ENCODE results near the gene PRR19. TPM values are rescaled to one million over a fixed set of nuclear protein-coding genes. Genes with fewer than 3 reads are reported as not detected.

The PRR19 gene
- total RNA-seq, 1 donor from 2014 or later, result 0.71 TPM

GRCh38 chr19:42303101-42303464, 1.2 kb downstream of the PRR19 start:
- Histone ChIP-seq H3K36me3 (no peaks in the 10 kb centered on the region), H3K4me3 (peak overlapping the region; percentile 65), H3K4me1 (peaks cover 14% of the 10 kb centered on the region), H3K27me3 (ENCODE audit: low read depth) (no peaks in the 10 kb centered on the region), H3K9me3 (no peaks in the 10 kb centered on the region), H3K27ac (no peak overlapping the region)
- ATAC-seq (no peak), DNase-seq (no peak)
- intact Hi-C loops (cut with DNase I), result no loop called here
- no peak for TF ChIP-seq CTCF (IDR thresholded peaks at IDR 0.05)

- no peak for TF ChIP-seq CTCF (IDR thresholded peaks at IDR 0.05)
- H3K9me3 ChIP-seq, result no peaks in the 10 kb centered on the region
- no peaks in the 10 kb centered on the region for H3K27me3 ChIP-seq (ENCODE audit: low read depth)
- no peaks in the 10 kb centered on the region for H3K36me3 ChIP-seq
- H3K4me3 ChIP-seq, result no peak overlapping the region
- peaks cover 14% of the 10 kb centered on the region for H3K4me1 ChIP-seq
- DNase-seq (no peak), ATAC-seq (no peak)
- H3K27ac ChIP-seq, result no peak overlapping the region
- intact Hi-C loops (cut with DNase I), result no loop called here
Measured at GRCh38 chr19:42303876-42304275, 1.9 kb downstream of the PRR19 start.

GRCh38 chr19:42306646-42307045, 4.7 kb downstream of the PRR19 start:
- Histone ChIP-seq H3K27ac (no peak overlapping the region), H3K36me3 (no peaks in the 10 kb centered on the region), H3K27me3 (ENCODE audit: low read depth) (peaks cover 8% of the 10 kb centered on the region), H3K4me1 (peaks cover 10% of the 10 kb centered on the region), H3K9me3 (no peaks in the 10 kb centered on the region), H3K4me3 (no peak overlapping the region)
- intact Hi-C loops (cut with DNase I), result no loop called here
- DNase-seq, result no peak
- no peak for TF ChIP-seq CTCF (IDR thresholded peaks at IDR 0.05)
- ATAC-seq, result no peak

- Histone ChIP-seq H3K4me1 (no peaks in the 10 kb centered on the region), H3K27ac (no peak overlapping the region), H3K27me3 (ENCODE audit: low read depth) (peaks cover 37% of the 10 kb centered on the region), H3K4me3 (no peak overlapping the region), H3K9me3 (no peaks in the 10 kb centered on the region), H3K36me3 (no peaks in the 10 kb centered on the region)
- DNase-seq (no peak), ATAC-seq (no peak)
- intact Hi-C loops (cut with DNase I), result no loop called here
- no peak for TF ChIP-seq CTCF (IDR thresholded peaks at IDR 0.05)
Measured at GRCh38 chr19:42309686-42310085, 7.8 kb downstream of the PRR19 start.

GRCh38 chr19:42311657-42312056, 9.7 kb downstream of the PRR19 start:
- ATAC-seq (no peak), DNase-seq (no peak)
- Histone ChIP-seq H3K27ac (no peak overlapping the region), H3K9me3 (no peaks in the 10 kb centered on the region), H3K27me3 (ENCODE audit: low read depth) (peaks cover 37% of the 10 kb centered on the region), H3K4me1 (peaks cover 4% of the 10 kb centered on the region), H3K4me3 (no peak overlapping the region), H3K36me3 (no peaks in the 10 kb centered on the region)
- no peak for TF ChIP-seq CTCF (IDR thresholded peaks at IDR 0.05)
- intact Hi-C loops (cut with DNase I), result no loop called here

- peaks cover 9% of the 10 kb centered on the region for H3K4me1 ChIP-seq
- no peak for TF ChIP-seq CTCF (IDR thresholded peaks at IDR 0.05)
- DNase-seq, result no peak
- no peak overlapping the region for H3K4me3 ChIP-seq
- no peak for ATAC-seq
- H3K27ac ChIP-seq, result no peak overlapping the region
- H3K9me3 ChIP-seq, result no peaks in the 10 kb centered on the region
- no peaks in the 10 kb centered on the region for H3K36me3 ChIP-seq
- intact Hi-C loops (cut with DNase I), result no loop called here
- H3K27me3 ChIP-seq (ENCODE audit: low read depth), result peaks cover 37% of the 10 kb centered on the region
Measured at GRCh38 chr19:42312370-42312769, 10.4 kb downstream of the PRR19 start.
